ENCODE results near the gene BPTF.
"Not testable (repeated sequence)": the region's sequence is repeated elsewhere in the genome, so short reads cannot be mapped to it uniquely, and the experiment has no call there.

BPTF gene

GRCh38 chr17:67976306-67976705 lies 151.0 kb downstream of the BPTF start:
- DNase-seq = not testable (repeated sequence)

GRCh38 chr17:67980456-67980855 lies 155.2 kb downstream of the BPTF start:
- no peak for DNase-seq

GRCh38 chr17:67980883-67981282 lies 155.6 kb downstream of the BPTF start:
- DNase-seq = not testable (repeated sequence)

GRCh38 chr17:67982034-67982640 lies 156.8 kb downstream of the BPTF start:
- DNase-seq = no peak

GRCh38 chr17:67982686-67983382 lies 157.5 kb downstream of the BPTF start:
- DNase-seq = no peak

GRCh38 chr17:67983383-67983688 lies 158.0 kb downstream of the BPTF start:
- no peak for DNase-seq

GRCh38 chr17:67990909-67991308 lies 165.6 kb downstream of the BPTF start:
- DNase-seq = no peak

- DNase-seq = peak in 1 of 2 donors; percentile 29
These were observed 167.3 kb downstream of the BPTF start for GRCh38 chr17:67992548-67993152.

- DNase-seq = peak; percentile 72 to 75
These were observed 168.1 kb downstream of the BPTF start for GRCh38 chr17:67993153-67993997.

- DNase-seq = no peak
These were observed 168.7 kb downstream of the BPTF start for GRCh38 chr17:67993998-67994361.

GRCh38 chr17:67994817-67995569 lies 169.7 kb downstream of the BPTF start:
- no peak for DNase-seq

- no peak for DNase-seq
These were observed 170.4 kb downstream of the BPTF start for GRCh38 chr17:67995570-67996263.

GRCh38 chr17:67996301-67997171 lies 171.2 kb downstream of the BPTF start, which contains the start of gene C17orf58:
Gene C17orf58 (minus strand): TSS chr17:67996469. CDS start chr17:67996198, 271 bp downstream.
- DNase-seq = not testable (repeated sequence)

- no peak for DNase-seq
These were observed 173.2 kb downstream of the BPTF start for GRCh38 chr17:67998466-67998865.

GRCh38 chr17:67999291-67999911 lies 174.1 kb downstream of the BPTF start:
- DNase-seq = no peak

GRCh38 chr17:68004201-68004600 lies 178.9 kb downstream of the BPTF start:
- no peak for DNase-seq

GRCh38 chr17:68006797-68007196 lies 181.5 kb downstream of the BPTF start:
- no peak for DNase-seq

- DNase-seq = peak; percentile 53 to 61
These were observed 185.9 kb downstream of the BPTF start for GRCh38 chr17:68011199-68011665.

GRCh38 chr17:68013385-68013784 lies 188.1 kb downstream of the BPTF start:
- no peak for DNase-seq

GRCh38 chr17:68015081-68015723 lies 189.9 kb downstream of the BPTF start:
- no peak for DNase-seq

Data from CD4-positive, alpha-beta T cell treated with Interleukin-4 for 1 hour (primary cell).